RWPE1 (cell line): Measurements from ENCODE around the gene MAMDC4.

ENCODE experiments used
- CTCF ChIA-PET: fragments of 350-600 bp; sonication (Branson Sonifier 250); formaldehyde crosslinking; extraction: SDS; loops from one replicate; lab custom pipeline; 2021; lab: Yijun Ruan, JAX
- POLR2A ChIA-PET: fragments of 400-600 bp; formaldehyde crosslinking; extraction: SDS; loops from one replicate; lab custom pipeline; 2020; ENCODE audit warnings: antibody characterized with exemption; ENCODE audit not compliant: low non-redundant PET; lab: Yijun Ruan, JAX
- DNase-seq: peaks from one replicate; pipeline ENCODE4 v3.0.0; 2012; ENCODE audit warnings: low spot score
- H3K27ac ChIP-seq: fragments of 450-650 bp; 2 replicates; pipeline ENCODE4 v1.5.1; 2017
- TF ChIP-seq, protein P1 (sequence below): fragments of 450-650 bp; conservative IDR thresholded peaks from 2 replicates; pipeline ENCODE4 v1.5.1; 2017; ENCODE audit warnings: low read depth, mild to moderate bottlenecking

Gene MAMDC4

GRCh38 chr9:136828474-136829140 lies 23.5 kb upstream of the MAMDC4 start:
- TF ChIP-seq, protein P1, sequence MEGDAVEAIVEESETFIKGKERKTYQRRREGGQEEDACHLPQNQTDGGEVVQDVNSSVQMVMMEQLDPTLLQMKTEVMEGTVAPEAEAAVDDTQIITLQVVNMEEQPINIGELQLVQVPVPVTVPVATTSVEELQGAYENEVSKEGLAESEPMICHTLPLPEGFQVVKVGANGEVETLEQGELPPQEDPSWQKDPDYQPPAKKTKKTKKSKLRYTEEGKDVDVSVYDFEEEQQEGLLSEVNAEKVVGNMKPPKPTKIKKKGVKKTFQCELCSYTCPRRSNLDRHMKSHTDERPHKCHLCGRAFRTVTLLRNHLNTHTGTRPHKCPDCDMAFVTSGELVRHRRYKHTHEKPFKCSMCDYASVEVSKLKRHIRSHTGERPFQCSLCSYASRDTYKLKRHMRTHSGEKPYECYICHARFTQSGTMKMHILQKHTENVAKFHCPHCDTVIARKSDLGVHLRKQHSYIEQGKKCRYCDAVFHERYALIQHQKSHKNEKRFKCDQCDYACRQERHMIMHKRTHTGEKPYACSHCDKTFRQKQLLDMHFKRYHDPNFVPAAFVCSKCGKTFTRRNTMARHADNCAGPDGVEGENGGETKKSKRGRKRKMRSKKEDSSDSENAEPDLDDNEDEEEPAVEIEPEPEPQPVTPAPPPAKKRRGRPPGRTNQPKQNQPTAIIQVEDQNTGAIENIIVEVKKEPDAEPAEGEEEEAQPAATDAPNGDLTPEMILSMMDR = no peak
- ChIA-PET CTCF (no interaction called here), POLR2A (no interaction called here)
- DNase-seq = no peak
- peak overlapping the region; percentile 8 for H3K27ac ChIP-seq

GRCh38 chr9:136829412-136829811 lies 22.7 kb upstream of the MAMDC4 start:
- TF ChIP-seq, protein P1 = no peak
- ChIA-PET CTCF (interaction anchor here (1.0 kb wide), 1 partner anchor 115 kb away, joined by 3 read pairs; the partner anchor contains the start of gene FBXW5), POLR2A (no interaction called here)
- H3K27ac ChIP-seq = peak overlapping the region; percentile 8; the same call in 1 of the 2 replicates
- no peak for DNase-seq

DNA sequence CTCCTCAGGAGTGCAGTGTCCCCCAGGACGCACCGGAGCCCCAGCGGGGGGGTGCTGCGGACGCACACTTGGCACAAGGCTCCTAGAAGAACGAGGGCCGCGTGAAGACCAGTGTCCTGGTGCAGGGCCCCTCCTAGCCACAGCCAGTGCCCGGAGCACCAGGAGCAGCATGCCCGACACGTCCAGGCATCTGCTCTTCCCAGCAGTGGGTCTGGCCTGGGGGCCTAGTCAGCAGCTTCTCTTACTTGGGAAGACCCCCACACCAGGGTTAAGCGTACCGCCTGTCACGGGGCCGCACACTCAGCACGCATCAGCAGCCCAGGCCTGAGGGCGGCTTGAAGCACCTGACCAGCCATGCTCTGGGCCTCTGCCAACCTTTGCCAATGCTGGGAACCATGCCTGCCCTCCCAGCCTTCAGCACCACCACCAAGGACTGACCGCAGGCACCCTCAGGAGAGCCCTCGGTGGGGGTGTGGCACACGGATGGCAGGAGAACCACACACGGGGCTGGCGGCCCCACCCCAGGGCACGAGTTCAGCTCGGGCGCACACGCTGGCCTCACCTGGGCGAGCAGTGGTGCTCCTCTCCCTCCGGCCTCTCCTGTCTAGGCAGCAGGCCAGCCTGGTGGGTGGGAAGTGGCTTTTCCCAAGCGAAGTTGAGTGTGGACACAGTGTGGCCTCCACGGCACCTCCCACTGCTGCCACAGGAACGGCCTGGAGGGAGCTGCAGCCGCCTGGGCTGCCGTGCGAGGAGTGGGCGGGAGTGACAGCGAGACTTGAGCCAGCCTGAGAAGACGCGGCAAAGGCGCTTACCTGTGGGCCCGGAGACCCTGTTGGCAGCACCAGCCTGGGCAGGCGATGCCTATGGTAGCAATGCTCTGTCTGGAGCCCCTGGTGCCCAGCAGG lies 21.9 kb upstream of the MAMDC4 start:
- DNase-seq = no peak
- peak overlapping the region; percentile 3; the same call in 1 of the 2 replicates for H3K27ac ChIP-seq
- TF ChIP-seq, protein P1 = no peak
- ChIA-PET POLR2A (no interaction called here), CTCF (interaction anchor here (1.0 kb wide), 1 partner anchor 114 kb away, joined by 3 read pairs; the partner anchor contains the start of gene FBXW5)

DNA sequence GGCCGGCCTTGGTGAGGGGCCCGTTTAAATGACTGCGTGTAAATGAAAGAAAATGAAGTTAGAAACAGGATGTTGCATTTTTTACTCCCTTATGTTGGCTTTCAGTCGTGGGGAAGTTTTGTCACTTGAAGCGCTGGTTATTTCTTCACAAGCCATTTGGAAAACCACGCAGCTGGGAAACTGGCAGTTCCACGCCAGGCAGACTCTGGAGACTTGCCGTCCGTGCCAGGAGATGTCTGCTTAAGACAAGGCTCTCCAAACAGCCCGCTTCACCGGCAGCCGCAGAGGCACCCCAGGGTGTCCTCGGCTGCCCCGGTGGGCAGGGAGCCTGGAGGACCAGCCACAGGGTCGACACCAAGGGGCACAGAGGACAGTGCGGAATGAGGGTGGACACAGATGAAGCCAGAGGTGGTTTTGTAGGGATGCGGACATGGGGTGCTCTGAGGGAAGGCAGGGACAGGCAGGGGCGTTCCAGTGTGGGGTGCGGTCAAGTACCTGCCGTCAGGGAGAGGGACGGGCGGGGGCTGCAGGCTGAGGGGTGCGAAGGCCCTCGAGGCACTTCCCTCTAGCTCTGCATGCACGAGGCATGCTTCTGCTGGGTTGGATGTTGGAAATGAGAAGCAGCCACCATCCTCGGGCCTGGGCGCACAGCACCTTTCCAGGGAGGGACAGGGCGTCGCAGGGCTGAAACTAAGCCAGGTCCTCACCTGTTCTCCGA lies 21.0 kb upstream of the MAMDC4 start:
- ChIA-PET POLR2A (no interaction called here), CTCF (interaction anchor here (0.5 kb wide), 1 partner anchor 160 kb away, joined by 3 read pairs; no protein-coding TSS in a partner anchor)
- DNase-seq = no peak
- TF ChIP-seq, protein P1 = no peak
- peak overlapping the region; percentile 3; the same call in 1 of the 2 replicates for H3K27ac ChIP-seq

DNA sequence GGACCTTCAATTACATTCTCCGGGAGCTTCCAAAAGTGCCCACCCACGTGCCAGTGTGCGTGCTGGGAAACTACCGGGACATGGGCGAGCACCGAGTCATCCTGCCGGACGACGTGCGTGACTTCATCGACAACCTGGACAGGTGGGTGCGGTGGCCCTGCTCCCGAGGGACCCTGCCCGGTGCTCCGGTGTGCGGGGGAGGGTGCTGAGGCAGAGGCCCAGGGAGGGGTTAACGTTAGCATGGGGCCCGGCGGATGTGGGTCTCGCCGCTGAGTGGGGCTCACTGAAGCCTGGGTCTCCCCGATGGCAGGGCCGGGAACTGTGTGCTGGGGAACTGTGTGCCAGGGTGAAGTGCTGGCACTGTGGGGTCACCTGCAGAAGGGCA lies 20.4 kb upstream of the MAMDC4 start:
- POLR2A ChIA-PET = interaction anchor here (0.6 kb wide), 1 partner anchor 26 kb away, joined by 3 read pairs; no protein-coding TSS in a partner anchor
- TF ChIP-seq, protein P1 = no peak
- no peak for DNase-seq
- CTCF ChIA-PET = interaction anchor here (0.5 to 0.7 kb wide), 3 partner anchors 11 to 106 kb away, joined by 3 read pairs; no protein-coding TSS in a partner anchor
- H3K27ac ChIP-seq = peak overlapping the region; percentile 30
